ENCODE data around the gene CYB5R4.

- TF ChIP-seq CTCF (IDR thresholded peaks at IDR 0.05; ENCODE audit: low read depth, low read length) (no peak), MAX (IDR thresholded peaks at IDR 0.05; ENCODE audit: low read depth, low read length) (no peak)
Observed at GRCh38 chr6:83846291-83846690, 13.2 kb upstream of the CYB5R4 start.

Data from NB4 (cell line).